Iris pigment epithelial cell (primary cell): Measurements from ENCODE around the gene SLC25A27.
"Not testable (repeated sequence)": the region's sequence is repeated elsewhere in the genome, so short reads cannot be mapped to it uniquely, and the experiment has no call there.

Experiments
- DNase-seq: peaks from one replicate; pipeline ENCODE4 v3.0.0-alpha.2; 2011; ENCODE audit warnings: low read depth

SLC25A27 gene, protein sequence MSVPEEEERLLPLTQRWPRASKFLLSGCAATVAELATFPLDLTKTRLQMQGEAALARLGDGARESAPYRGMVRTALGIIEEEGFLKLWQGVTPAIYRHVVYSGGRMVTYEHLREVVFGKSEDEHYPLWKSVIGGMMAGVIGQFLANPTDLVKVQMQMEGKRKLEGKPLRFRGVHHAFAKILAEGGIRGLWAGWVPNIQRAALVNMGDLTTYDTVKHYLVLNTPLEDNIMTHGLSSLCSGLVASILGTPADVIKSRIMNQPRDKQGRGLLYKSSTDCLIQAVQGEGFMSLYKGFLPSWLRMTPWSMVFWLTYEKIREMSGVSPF

GRCh38 chr6:46652603-46653438, at the start of gene SLC25A27, which contains the start of gene CYP39A1:
SLC25A27 (plus strand) TSS chr6:46652975; CDS start chr6:46653193, 218 bp downstream.
CYP39A1 (minus strand) TSS chr6:46652818; CDS start chr6:46652582, 236 bp downstream.
- DNase-seq, result peak; percentile 92

GRCh38 chr6:46605091-46605797, 47.5 kb upstream of the SLC25A27 start:
- DNase-seq, result no peak

GRCh38 chr6:46606338-46606737, 46.4 kb upstream of the SLC25A27 start:
- DNase-seq, result no peak

DNA sequence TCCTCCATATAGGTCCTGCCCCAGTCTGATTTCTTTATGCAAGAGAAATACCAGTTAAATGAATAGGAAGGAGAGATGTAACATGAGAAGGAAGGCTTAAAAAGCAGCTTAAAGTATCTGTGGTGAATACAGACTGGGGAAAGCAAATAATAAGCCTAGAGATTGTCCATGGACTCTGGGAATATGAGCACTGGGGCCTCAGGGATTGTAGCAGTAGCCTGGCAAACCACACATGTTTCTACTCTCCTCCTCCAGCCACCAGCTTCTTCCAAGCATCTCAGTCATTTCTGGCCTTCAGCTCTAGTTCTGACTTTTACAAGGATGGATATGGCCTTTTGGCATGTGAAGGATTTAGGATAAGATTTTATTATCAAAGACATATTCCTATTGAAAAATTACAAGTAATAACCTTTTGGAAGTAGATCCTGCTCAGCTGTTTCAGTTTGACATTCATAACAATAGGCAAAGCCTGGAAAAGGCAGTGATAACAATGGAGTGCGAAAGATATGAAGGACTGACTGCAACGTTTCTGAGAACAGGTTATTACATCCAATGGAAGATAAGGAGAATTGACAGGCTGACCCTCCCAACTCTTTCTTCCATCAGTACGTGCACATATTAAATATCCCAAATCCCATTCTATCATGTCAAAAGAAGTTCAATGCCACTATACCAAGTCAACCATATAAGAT, 41.8 kb upstream of the SLC25A27 start:
- peak; percentile 19 for DNase-seq

- DNase-seq, result no peak
Observed at GRCh38 chr6:46612645-46613044, 40.1 kb upstream of the SLC25A27 start.

GRCh38 chr6:46618726-46619125, 34.0 kb upstream of the SLC25A27 start:
- no peak for DNase-seq

DNA sequence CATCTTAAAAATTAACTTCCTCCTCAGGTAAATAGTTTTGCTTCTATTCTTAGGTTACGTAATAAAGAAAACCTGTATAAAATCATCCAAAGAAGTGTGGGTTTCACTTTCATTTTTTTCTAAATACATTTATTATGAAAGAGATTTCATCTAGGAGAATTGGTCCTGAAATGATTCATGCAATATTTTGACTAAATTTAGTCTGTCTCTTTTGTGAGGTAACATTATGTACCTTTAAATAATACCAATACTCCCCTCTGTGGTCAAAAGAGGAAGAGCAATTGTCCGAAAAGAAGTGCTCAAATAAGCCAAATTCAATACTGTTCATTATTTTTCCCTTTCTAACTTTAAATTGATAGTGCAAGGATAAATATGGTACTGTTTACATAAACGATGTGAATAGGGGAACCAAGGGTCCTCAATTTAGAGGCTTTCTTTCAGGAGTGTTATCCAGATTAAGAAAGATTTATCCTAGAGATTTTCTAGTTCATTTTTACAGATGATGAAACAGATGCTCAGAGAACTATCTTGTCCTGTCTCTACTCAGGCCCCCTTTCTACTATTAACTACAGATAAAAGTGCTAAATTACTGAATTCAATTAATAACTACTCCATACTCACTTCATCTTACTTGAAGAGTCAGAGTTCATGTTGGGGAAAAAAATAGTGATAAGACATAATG, 26.4 kb upstream of the SLC25A27 start:
- peak; percentile 50 for DNase-seq

- no peak for DNase-seq
Observed at GRCh38 chr6:46626976-46627375, 25.8 kb upstream of the SLC25A27 start.

DNA sequence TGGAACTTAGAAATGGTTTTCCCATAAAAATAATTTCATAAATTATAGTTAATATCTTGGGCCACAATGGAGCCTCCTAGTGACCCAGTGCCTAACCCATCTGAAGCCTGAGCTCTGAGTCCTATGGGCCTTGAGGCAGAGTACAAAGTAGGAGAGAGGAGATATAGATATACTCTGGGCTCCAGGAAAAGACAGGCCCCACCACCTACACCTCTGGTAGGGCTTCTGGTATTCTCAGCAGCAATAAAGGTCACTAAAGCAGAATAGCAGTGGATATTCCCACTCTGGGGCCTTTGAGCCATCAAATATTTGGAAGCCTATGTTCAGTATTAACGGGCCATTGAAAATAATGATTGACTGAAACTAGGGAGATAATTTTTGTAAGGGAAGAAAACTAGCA, 24.3 kb upstream of the SLC25A27 start:
- DNase-seq, result no peak

DNA sequence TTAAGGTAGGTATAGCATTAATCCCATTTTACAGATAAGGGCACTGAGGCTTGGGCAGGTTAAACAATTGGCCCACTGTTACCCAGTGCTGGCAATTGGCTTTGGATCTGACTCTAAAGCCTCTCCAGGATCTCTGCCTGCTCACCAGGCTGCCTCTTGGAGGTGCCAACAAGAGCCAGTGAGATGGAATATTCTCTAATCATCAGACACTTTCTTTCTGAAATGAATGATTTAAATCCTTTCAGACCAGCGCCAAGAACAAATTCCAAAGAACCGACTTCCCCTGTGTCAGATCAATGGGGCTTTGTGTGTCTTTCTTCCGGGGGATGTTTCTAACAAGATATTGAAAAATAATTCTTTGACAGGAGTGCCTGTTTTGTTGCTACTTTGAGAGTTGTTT, 23.8 kb upstream of the SLC25A27 start:
- DNase-seq, result no peak

- no peak for DNase-seq
Observed at GRCh38 chr6:46629691-46630090, 23.1 kb upstream of the SLC25A27 start.

DNA sequence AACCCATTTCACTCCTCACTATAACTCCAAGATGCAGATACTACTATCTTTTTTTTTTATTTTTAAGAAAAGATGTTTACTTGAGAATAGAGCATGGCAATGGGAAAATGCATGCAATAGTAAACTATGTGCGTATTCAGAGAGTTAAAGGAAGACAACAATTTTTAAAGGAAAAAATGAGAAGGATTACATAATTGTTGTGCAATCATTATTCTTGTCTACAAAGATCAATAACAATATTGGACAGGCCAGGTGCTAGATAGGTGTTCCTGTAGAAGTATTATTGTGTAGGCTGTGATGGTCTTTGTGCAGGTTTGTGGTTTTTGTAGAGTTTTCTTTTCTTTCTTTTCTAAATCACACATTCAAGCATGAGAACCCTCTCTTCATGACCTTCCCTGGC, 20.7 kb upstream of the SLC25A27 start:
- DNase-seq, result no peak

DNA sequence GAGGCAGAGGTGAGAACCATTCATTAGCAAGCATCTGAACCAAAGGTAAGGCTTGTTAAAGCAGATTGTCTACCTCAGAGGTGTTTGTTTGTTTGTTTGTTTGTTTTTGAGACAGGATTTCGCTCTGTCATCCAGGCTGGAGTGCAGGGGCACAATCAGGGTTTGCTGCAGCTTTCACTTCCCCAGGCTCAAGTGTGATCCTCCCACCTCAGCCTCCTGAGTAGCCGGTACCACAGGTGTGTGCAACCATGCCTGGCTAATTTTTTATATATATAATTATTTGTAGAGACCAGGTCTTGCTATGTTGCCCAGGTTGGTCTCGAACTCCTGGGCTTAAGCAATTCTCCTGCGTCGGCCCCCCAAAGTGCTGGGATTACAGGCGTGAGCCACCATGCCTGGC, 17.3 kb upstream of the SLC25A27 start:
- no peak for DNase-seq

GRCh38 chr6:46637145-46637544, 15.6 kb upstream of the SLC25A27 start:
- peak; percentile 86 for DNase-seq

DNA sequence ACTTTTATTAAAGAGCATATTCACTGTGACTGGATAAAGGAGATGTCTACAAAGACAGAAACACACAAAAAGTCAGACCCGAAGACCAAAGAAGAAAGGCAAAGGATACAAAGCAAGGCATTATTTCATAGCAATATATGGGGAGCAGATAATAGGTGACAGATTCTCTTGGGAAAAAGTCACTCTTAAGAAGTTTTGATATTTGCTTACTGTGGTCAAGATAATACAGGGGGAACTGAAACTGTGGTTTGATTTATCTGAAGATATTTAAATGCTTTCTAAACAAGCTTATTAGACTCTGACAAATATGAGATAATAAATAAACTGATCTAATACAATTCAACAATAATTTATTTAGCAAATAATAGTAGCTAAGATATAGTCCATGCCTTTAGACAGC, 14.8 kb upstream of the SLC25A27 start:
- DNase-seq, result no peak

GRCh38 chr6:46638650-46639049, 14.1 kb upstream of the SLC25A27 start:
- DNase-seq, result no peak

DNA sequence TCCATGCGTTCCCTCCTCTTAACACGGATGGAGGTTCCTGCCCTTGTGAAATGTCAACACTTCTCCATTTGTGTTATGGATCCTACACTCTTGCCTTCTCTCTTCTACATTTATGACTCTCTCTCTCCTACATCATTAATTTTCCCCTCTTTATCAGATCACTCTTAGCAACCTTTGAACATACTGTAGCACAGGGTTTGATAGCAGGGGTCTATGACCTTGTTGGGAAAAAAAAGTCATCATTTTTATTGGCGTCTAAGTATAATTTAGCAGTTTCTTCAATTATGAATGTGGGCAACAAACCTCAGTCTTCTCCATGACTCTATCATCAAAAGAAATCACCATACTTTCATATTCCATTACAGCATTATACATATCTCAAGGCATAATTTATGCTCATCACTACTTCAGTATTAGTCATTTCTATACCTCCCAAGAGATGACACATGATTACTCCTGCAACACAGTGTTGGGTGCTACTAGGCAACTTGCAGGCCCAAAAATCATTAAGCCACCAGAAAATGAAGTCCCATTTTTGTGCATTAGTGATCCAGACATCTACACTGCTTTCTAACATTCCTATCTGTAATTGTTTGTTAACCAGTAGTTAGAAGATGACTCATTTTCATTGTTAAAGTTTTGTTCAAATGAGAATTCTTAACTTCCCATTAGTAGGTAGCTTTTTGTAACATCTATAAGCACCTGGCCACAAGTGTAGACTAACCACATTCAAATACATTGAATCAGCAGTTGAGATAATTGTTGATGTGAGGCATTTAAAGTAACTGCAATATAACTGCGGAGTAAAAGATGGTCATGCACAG, 9.6 kb upstream of the SLC25A27 start:
- DNase-seq, result no peak

- DNase-seq, result no peak
Observed at GRCh38 chr6:46645265-46645664, 7.5 kb upstream of the SLC25A27 start.

GRCh38 chr6:46648108-46648507, 4.7 kb upstream of the SLC25A27 start:
- DNase-seq, result not testable (repeated sequence)

DNA sequence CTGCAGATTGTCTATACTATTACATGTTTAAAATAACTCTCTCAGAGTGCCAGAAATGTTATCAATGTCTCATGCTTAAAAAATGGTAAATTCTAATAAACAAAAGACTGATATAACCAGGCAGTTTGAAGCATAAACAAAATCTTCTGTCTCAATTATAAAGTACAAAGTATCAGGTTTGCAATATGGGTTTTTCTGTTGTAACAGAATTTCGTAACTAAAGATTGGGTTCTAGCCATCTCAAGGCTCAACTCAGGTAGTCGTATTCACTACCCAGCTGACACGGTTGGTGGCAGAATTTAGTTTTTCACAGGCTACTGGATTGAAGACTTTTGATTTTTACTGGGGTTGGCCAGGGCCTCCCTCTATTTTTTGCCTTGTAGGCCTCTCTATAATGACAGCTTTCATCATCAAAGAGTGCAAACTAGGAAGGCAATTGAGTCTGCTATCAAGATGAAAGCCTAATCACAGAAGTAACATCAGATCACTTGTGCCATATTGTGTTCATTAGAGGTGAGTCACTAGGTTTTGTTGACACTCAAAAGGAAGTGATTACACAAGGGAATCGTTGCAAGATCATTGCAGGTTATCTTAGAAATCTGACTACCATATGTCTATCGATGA, 3.8 kb upstream of the SLC25A27 start:
- DNase-seq, result peak; percentile 65
